HepG2 (cell line): ENCODE measurements around the gene GNB4. TPM values are rescaled to one million over a fixed set of nuclear protein-coding genes. Genes with fewer than 3 reads are reported as not detected.

Experiments used
- GATAD2A ChIP-seq: IDR thresholded peaks from 2 replicates; pipeline ENCODE4 v1.6.1; 2016
- GFI1 ChIP-seq: sonication (generic); formaldehyde crosslinking; IDR thresholded peaks from 2 replicates; pipeline ENCODE4 v1.5.0; 2020; ENCODE audit warnings: missing genetic modification reagents, mild to moderate bottlenecking, borderline replicate concordance
- HNRNPLL ChIP-seq: fragments of 200-400 bp; formaldehyde crosslinking; IDR thresholded peaks from 2 replicates; pipeline ENCODE4 v1.6.1; 2017; ENCODE audit warnings: mild to moderate bottlenecking, low read depth, low read length; ENCODE audit not compliant: poor library complexity, severe bottlenecking
- KDM4B ChIP-seq: sonication (generic); formaldehyde crosslinking; IDR thresholded peaks from 2 replicates; pipeline ENCODE4 v1.4.0; 2020; ENCODE audit warnings: missing genetic modification reagents
- KDM5A ChIP-seq: fragments of 200-600 bp; sonication (generic); IDR thresholded peaks from 2 replicates; pipeline ENCODE4 v1.7.0; 2018; ENCODE audit warnings: antibody characterized with exemption, mild to moderate bottlenecking, low read length, borderline replicate concordance
- MAFF ChIP-seq: IDR thresholded peaks from 2 replicates; pipeline ENCODE4 v1.6.1; 2011; ENCODE audit warnings: low read depth, low read length, improper control_type of control experiment
- POLR2AphosphoS5 ChIP-seq: IDR thresholded peaks from 2 replicates; pipeline ENCODE4 v1.6.1; 2012; ENCODE audit warnings: low read depth, low read length
- RFX3 ChIP-seq: IDR thresholded peaks from 2 replicates; pipeline ENCODE4 v1.6.1; 2016; ENCODE audit warnings: missing biosample characterization, missing genetic modification reagents
- RXRA ChIP-seq: sonication (generic); formaldehyde crosslinking; IDR thresholded peaks from 2 replicates; pipeline ENCODE4 v1.5.1; 2020; ENCODE audit warnings: missing genetic modification reagents
- SIX4 ChIP-seq: sonication (generic); formaldehyde crosslinking; IDR thresholded peaks from 2 replicates; pipeline ENCODE4 v1.4.0; 2020; ENCODE audit warnings: missing genetic modification reagents
- SP1 ChIP-seq, 2 experiments: fragments of 450-650 bp in 1 of 2; sonication (generic) in 1 of 2; formaldehyde crosslinking in 1 of 2; IDR thresholded peaks; 2 replicates each; pipeline versions ENCODE4 v1.4.0 to v1.6.1; 2016 to 2020; ENCODE audit warnings: missing genetic modification reagents in 1 of 2
- SSRP1 ChIP-seq: IDR thresholded peaks from 2 replicates; pipeline ENCODE4 v1.6.1; 2016; ENCODE audit warnings: control low read depth
- TAF1 ChIP-seq: sonication (generic); formaldehyde crosslinking; IDR thresholded peaks from 2 replicates; pipeline ENCODE4 v1.4.0; 2020; ENCODE audit warnings: missing genetic modification reagents
- ZC3H4 ChIP-seq: sonication (generic); formaldehyde crosslinking; IDR thresholded peaks from 2 replicates; pipeline ENCODE4 v1.4.0; 2020; ENCODE audit warnings: missing genetic modification reagents, borderline replicate concordance
- ZEB1 ChIP-seq: IDR thresholded peaks from 2 replicates; pipeline ENCODE4 v1.6.1; 2012; ENCODE audit warnings: mild to moderate bottlenecking, low read depth, inconsistent platforms; ENCODE audit not compliant: insufficient replicate concordance
- ZNF329 ChIP-seq: sonication (generic); formaldehyde crosslinking; IDR thresholded peaks from 2 replicates; pipeline ENCODE4 v1.9.0; 2021; ENCODE audit warnings: low read depth, mild to moderate bottlenecking, missing genetic modification reagents
- ZNF674 ChIP-seq: sonication (generic); formaldehyde crosslinking; IDR thresholded peaks from 2 replicates; pipeline ENCODE4 v1.5.0; 2020; ENCODE audit warnings: low read depth, mild to moderate bottlenecking, missing genetic modification reagents
- ZNF776 ChIP-seq: sonication (generic); formaldehyde crosslinking; IDR thresholded peaks from 2 replicates; pipeline ENCODE4 v1.4.0; 2020; ENCODE audit warnings: mild to moderate bottlenecking, missing genetic modification reagents
- polyA plus RNA-seq, 8 experiments: library from polyadenylated mRNA; depleted of rRNA in 3 of 8; stranded (reverse) in 7 of 8; unstranded in 1 of 8; fragments of >200 nt; fragmentation: Illumina TruSeq in 4 of 8; extraction: Trizol in 4 of 8; gene quantifications; 2 replicates each; pipeline versions ENCODE4 v1.2.1 to v1.2.3, GENCODE V29; 2011 to 2016; ENCODE audit warnings: low read depth in 4 of 8, missing spikeins in 1 of 8, mixed read lengths in 1 of 8; ENCODE audit not compliant: insufficient read depth in 1 of 8
- total RNA-seq, 5 experiments: library from RNA; depleted of rRNA; stranded (reverse); fragments of >200 nt; fragmentation: Illumina TruSeq; extraction: Trizol; gene quantifications; 2 replicates each; pipeline ENCODE4 v1.2.3, GENCODE V29; 2016; ENCODE audit warnings: low read depth in 1 of 5
- TF ChIP-seq, protein P1 (sequence below): sonication (generic); formaldehyde crosslinking; conservative IDR thresholded peaks from 2 replicates; pipeline ENCODE4 v1.5.0; 2020; ENCODE audit warnings: missing genetic modification reagents
- TF ChIP-seq, protein P2 (sequence below): sonication (generic); formaldehyde crosslinking; IDR thresholded peaks from 2 replicates; pipeline ENCODE4 v1.8.0; 2022; ENCODE audit warnings: mild to moderate bottlenecking, missing genetic modification reagents, moderate library complexity
- TF ChIP-seq, protein P3 (sequence below): sonication (generic); formaldehyde crosslinking; conservative IDR thresholded peaks from 2 replicates; pipeline ENCODE4 v1.4.0; 2020; ENCODE audit warnings: missing genetic modification reagents
- TF ChIP-seq, protein P4 (sequence below): sonication (generic); formaldehyde crosslinking; IDR thresholded peaks from 2 replicates; pipeline ENCODE4 v1.8.1; 2023; ENCODE audit warnings: mild to moderate bottlenecking, inconsistent platforms, moderate library complexity, missing genetic modification reagents, borderline replicate concordance
- TF ChIP-seq, protein P5 (sequence below): sonication (generic); formaldehyde crosslinking; IDR thresholded peaks from 2 replicates; pipeline ENCODE4 v1.4.0; 2020; ENCODE audit warnings: missing genetic modification reagents
- TF ChIP-seq, protein P6 (sequence below): sonication (generic); formaldehyde crosslinking; IDR thresholded peaks from 2 replicates; pipeline ENCODE4 v1.8.1; 2023; ENCODE audit warnings: missing genetic modification reagents, mild to moderate bottlenecking, borderline replicate concordance

GNB4 gene
- total and polyA plus RNA-seq, 2 of the 13 experiments (the other 11 are each of a cell fraction or from before 2014, with no cell fraction given): 0.07 to 0.13 TPM

DNA sequence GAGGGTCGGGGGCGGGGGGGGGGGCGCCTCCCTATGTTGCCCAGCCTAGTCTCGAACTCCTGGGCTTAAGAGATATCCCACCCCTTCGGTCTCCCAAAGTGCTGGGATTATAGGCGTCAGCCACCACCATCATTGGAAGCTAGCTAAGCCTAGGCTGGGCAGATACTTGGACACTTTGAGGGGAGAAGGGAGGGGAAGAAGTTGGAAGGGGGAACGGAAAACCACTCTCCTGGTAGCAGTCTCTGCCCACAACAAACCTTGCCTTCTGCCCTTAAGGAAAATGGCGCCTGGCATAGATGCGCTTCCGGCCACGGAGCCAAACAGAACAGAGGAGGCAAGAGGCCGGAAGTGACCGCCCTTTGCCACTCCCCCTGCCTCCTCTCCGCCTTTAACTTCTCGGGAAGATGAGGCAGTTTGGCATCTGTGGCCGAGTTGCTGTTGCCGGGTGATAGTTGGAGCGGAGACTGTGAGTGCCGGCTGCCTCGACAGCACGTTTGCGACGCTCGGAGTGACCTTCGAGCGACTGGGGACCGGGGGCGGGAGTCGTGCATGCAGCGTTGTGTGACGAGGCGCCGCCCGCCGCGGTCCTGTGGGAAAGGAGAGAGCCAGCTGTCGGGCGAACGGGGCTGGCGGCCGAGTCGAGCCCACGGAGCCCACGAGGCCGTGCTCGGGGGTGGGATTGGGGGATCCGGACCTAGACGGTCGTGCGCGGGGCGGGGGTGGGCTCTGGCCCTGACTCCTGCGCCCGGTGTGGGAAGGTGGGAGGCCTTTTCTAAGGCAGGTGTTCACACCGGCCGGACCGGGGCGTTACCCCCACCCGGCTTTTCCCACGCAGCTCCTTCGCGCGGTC, 103.7 kb downstream of the GNB4 start, which contains the start of gene MFN1 (continued):
- TF ChIP-seq, protein P1, sequence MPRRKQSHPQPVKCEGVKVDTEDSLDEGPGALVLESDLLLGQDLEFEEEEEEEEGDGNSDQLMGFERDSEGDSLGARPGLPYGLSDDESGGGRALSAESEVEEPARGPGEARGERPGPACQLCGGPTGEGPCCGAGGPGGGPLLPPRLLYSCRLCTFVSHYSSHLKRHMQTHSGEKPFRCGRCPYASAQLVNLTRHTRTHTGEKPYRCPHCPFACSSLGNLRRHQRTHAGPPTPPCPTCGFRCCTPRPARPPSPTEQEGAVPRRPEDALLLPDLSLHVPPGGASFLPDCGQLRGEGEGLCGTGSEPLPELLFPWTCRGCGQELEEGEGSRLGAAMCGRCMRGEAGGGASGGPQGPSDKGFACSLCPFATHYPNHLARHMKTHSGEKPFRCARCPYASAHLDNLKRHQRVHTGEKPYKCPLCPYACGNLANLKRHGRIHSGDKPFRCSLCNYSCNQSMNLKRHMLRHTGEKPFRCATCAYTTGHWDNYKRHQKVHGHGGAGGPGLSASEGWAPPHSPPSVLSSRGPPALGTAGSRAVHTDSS (CRISPR knock-in tag): no peak
- no peak for TF ChIP-seq RFX3 (CRISPR knock-in tag)
- TF ChIP-seq ZNF674 (CRISPR knock-in tag): 0 out of 2 replicates have a peak, but pooled peaks have one; percentile 38
- peak; percentile 82 for TF ChIP-seq POLR2AphosphoS5
- TF ChIP-seq SIX4: no peak
- no peak for TF ChIP-seq ZEB1
- no peak for TF ChIP-seq SP1 (IDR thresholded peaks at IDR 0.05)
- TF ChIP-seq SP1 (CRISPR knock-in tag; IDR thresholded peaks at IDR 0.05): peak; percentile 64
- no peak for TF ChIP-seq MAFF
- TF ChIP-seq, protein P2, sequence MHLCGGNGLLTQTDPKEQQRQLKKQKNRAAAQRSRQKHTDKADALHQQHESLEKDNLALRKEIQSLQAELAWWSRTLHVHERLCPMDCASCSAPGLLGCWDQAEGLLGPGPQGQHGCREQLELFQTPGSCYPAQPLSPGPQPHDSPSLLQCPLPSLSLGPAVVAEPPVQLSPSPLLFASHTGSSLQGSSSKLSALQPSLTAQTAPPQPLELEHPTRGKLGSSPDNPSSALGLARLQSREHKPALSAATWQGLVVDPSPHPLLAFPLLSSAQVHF (CRISPR knock-in tag): no peak
- no peak for TF ChIP-seq ZNF776 (CRISPR knock-in tag)
- no peak for TF ChIP-seq ZNF329 (CRISPR knock-in tag)
- peak; percentile 64; the same call in 1 of the 2 replicates for TF ChIP-seq TAF1
- TF ChIP-seq GFI1 (CRISPR knock-in tag): 0 out of 2 replicates have a peak, but pooled peaks have one; percentile 36
- TF ChIP-seq KDM5A: peak; percentile 83; the same call in 1 of the 2 replicates
- peak; percentile 18; the same call in 1 of the 2 replicates for TF ChIP-seq GATAD2A
- peak; percentile 50 for TF ChIP-seq HNRNPLL
- TF ChIP-seq, protein P3, sequence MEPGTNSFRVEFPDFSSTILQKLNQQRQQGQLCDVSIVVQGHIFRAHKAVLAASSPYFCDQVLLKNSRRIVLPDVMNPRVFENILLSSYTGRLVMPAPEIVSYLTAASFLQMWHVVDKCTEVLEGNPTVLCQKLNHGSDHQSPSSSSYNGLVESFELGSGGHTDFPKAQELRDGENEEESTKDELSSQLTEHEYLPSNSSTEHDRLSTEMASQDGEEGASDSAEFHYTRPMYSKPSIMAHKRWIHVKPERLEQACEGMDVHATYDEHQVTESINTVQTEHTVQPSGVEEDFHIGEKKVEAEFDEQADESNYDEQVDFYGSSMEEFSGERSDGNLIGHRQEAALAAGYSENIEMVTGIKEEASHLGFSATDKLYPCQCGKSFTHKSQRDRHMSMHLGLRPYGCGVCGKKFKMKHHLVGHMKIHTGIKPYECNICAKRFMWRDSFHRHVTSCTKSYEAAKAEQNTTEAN: peak; percentile 58; the same call in 1 of the 2 replicates
- no peak for TF ChIP-seq ZC3H4 (CRISPR knock-in tag)
- TF ChIP-seq, protein P4, sequence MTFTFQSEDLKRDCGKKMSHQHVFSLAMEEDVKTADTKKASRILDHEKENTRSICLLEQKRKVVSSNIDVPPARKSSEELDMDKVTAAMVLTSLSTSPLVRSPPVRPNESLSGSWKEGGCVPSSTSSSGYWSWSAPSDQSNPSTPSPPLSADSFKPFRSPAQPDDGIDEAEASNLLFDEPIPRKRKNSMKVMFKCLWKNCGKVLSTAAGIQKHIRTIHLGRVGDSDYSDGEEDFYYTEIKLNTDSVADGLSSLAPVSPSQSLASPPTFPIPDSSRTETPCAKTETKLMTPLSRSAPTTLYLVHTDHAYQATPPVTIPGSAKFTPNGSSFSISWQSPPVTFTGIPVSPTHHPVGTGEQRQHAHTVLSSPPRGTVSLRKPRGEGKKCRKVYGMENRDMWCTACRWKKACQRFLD: no peak
- TF ChIP-seq, protein P5, sequence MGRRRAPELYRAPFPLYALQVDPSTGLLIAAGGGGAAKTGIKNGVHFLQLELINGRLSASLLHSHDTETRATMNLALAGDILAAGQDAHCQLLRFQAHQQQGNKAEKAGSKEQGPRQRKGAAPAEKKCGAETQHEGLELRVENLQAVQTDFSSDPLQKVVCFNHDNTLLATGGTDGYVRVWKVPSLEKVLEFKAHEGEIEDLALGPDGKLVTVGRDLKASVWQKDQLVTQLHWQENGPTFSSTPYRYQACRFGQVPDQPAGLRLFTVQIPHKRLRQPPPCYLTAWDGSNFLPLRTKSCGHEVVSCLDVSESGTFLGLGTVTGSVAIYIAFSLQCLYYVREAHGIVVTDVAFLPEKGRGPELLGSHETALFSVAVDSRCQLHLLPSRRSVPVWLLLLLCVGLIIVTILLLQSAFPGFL (CRISPR knock-in tag): no peak
- TF ChIP-seq KDM4B (CRISPR knock-in tag): no peak
- TF ChIP-seq, protein P6, sequence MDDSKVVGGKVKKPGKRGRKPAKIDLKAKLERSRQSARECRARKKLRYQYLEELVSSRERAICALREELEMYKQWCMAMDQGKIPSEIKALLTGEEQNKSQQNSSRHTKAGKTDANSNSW (CRISPR knock-in tag): 0 out of 2 replicates have a peak, but pooled peaks have one; percentile 30
- no peak for TF ChIP-seq SSRP1 (CRISPR knock-in tag)
- TF ChIP-seq RXRA (CRISPR knock-in tag): peak; percentile 27; the same call in 1 of the 2 replicates
